ENCODE measurements around the gene CTSD. TPM values are rescaled to one million over a fixed set of nuclear protein-coding genes. Genes with fewer than 3 reads are reported as not detected.
A peak's percentile ranks its signal among the peaks of the same experiment; 100 is the strongest.

CTSD gene
- total and polyA plus RNA-seq, 2 experiments from 2014 or later: 67.1 to 251 TPM

GRCh38 chr11:1706634-1707400 lies 56.9 kb downstream of the CTSD start:
- Histone ChIP-seq H3K79me2 (replicated peaks; ENCODE audit: insufficient read depth) (no peaks in the 10 kb centered on the region), H3K36me3 (ENCODE audit: insufficient read depth) (no peaks in the 10 kb centered on the region), H3K27me3 (ENCODE audit: insufficient read depth) (no peaks in the 10 kb centered on the region), H4K20me1 (replicated peaks; ENCODE audit: insufficient read depth) (no peaks in the 10 kb centered on the region), H3K4me1 (ENCODE audit: insufficient read depth) (no peaks in the 10 kb centered on the region), H2AFZ (no peak overlapping the region), H3F3A (replicated peaks; ENCODE audit: low read depth) (no peaks in the 10 kb centered on the region), H3K27ac (ENCODE audit: low read depth) (no peak overlapping the region), H3K9me2 (ENCODE audit: insufficient read depth) (no peaks in the 10 kb centered on the region), H3K4me2 (no peak overlapping the region), H3K4me3 (no peak overlapping the region)
- Mint-ChIP-seq H3K36me3 (ENCODE audit: low read depth) (peaks cover 3% of the 10 kb centered on the region; the same call in 1 of the 3 replicates), H3K9me3 (peaks cover 24% of the 10 kb centered on the region), H3K4me1 (no peaks in the 10 kb centered on the region), H3K27me3 (ENCODE audit: insufficient read depth, low read depth, poor library complexity) (peaks cover 6% of the 10 kb centered on the region), H3K4me3 (no peak overlapping the region), H3K27ac (no peak overlapping the region)
- DNase-seq (ENCODE audit: low spot score) (no peak), ATAC-seq (no peak)
- no peak for TF ChIP-seq EZH2phosphoT487 (IDR thresholded peaks at IDR 0.05; ENCODE audit: unreplicated experiment)
- TF ChIP-seq, protein P1, sequence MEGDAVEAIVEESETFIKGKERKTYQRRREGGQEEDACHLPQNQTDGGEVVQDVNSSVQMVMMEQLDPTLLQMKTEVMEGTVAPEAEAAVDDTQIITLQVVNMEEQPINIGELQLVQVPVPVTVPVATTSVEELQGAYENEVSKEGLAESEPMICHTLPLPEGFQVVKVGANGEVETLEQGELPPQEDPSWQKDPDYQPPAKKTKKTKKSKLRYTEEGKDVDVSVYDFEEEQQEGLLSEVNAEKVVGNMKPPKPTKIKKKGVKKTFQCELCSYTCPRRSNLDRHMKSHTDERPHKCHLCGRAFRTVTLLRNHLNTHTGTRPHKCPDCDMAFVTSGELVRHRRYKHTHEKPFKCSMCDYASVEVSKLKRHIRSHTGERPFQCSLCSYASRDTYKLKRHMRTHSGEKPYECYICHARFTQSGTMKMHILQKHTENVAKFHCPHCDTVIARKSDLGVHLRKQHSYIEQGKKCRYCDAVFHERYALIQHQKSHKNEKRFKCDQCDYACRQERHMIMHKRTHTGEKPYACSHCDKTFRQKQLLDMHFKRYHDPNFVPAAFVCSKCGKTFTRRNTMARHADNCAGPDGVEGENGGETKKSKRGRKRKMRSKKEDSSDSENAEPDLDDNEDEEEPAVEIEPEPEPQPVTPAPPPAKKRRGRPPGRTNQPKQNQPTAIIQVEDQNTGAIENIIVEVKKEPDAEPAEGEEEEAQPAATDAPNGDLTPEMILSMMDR (conservative IDR thresholded peaks at IDR 0.05; ENCODE audit: low read depth in 2 of 2): peak; percentile 10 to 43; a peak in 2 of 4 replicates

DNA sequence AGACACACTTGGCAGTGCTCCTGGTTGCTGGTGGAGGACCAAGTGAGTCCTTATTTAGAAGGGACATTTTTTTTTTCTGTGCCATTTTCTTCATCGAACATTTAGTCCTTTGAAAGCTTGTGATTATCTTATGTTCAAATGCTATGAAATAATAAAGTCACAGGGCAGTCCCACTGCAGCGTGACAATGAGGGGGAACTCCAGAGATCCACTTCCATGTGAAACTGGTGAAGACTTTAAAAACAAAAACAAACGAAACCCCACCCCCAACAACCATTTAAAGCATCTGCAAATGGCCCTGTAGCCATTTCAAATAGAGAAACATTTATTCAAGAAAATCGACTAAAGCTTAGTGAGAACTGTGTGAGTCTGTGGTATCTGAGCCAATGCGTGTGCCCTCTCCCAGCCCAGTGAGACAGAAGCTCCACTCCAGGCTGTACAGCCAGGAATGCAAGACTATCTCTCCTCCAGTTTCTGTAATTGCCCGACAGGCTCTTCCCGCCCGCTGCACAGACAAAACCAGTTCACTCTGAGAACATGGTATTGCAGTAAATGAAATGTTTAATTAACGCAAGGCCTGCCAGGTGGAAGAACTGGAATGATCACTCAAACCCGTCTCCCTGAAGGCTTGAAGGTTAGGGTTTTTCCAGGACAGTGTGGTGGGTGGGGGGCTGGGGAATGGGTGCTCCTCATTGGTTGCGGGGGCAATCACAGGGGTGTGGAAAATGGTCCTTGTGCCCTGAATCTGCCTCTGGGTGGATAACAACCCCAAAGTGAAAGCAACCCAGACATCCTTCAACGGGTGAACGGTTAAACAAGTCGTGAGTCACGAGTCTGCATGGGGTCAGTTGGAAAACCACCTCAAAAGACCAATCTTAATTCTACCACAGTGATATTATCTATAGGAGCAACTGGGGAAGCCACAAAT lies 58.3 kb downstream of the CTSD start:
- Histone ChIP-seq H3F3A (replicated peaks; ENCODE audit: low read depth) (no peaks in the 10 kb centered on the region), H2AFZ (no peak overlapping the region), H4K20me1 (replicated peaks; ENCODE audit: insufficient read depth) (no peaks in the 10 kb centered on the region), H3K27me3 (ENCODE audit: insufficient read depth) (no peaks in the 10 kb centered on the region), H3K4me1 (ENCODE audit: insufficient read depth) (no peaks in the 10 kb centered on the region), H3K9me2 (ENCODE audit: insufficient read depth) (no peaks in the 10 kb centered on the region), H3K4me2 (no peak overlapping the region), H3K4me3 (no peak overlapping the region), H3K79me2 (replicated peaks; ENCODE audit: insufficient read depth) (no peaks in the 10 kb centered on the region), H3K27ac (ENCODE audit: low read depth) (no peak overlapping the region), H3K36me3 (ENCODE audit: insufficient read depth) (no peaks in the 10 kb centered on the region)
- Mint-ChIP-seq H3K27me3 (ENCODE audit: insufficient read depth, low read depth, poor library complexity) (peaks cover 6% of the 10 kb centered on the region), H3K4me3 (no peak overlapping the region), H3K9me3 (peaks cover 24% of the 10 kb centered on the region), H3K27ac (no peak overlapping the region), H3K4me1 (no peaks in the 10 kb centered on the region), H3K36me3 (ENCODE audit: low read depth) (peaks cover 3% of the 10 kb centered on the region; the same call in 1 of the 3 replicates)
- DNase-seq (ENCODE audit: low spot score) (no peak), ATAC-seq (no peak)
- TF ChIP-seq ZNF331 (CRISPR knock-in tag; IDR thresholded peaks at IDR 0.05; ENCODE audit: low read depth) (no peak), JUNB (IDR thresholded peaks at IDR 0.05; ENCODE audit: unreplicated experiment) (no peak), ETS1 (IDR thresholded peaks at IDR 0.05) (no peak), POLR2AphosphoS5 (IDR thresholded peaks at IDR 0.05; ENCODE audit: low read depth) (no peak), EZH2phosphoT487 (IDR thresholded peaks at IDR 0.05; ENCODE audit: unreplicated experiment) (no peak), EZH2 (IDR thresholded peaks at IDR 0.05; ENCODE audit: low read depth, unreplicated experiment) (no peak), STAT1 (IDR thresholded peaks at IDR 0.05; ENCODE audit: unreplicated experiment) (no peak), ZNF114 (CRISPR knock-in tag; IDR thresholded peaks at IDR 0.05) (no peak), CREB1 (CRISPR knock-in tag; IDR thresholded peaks at IDR 0.05; ENCODE audit: low read depth) (no peak), NANOG (IDR thresholded peaks at IDR 0.05; ENCODE audit: borderline replicate concordance) (no peak)
- TF ChIP-seq, protein P2, sequence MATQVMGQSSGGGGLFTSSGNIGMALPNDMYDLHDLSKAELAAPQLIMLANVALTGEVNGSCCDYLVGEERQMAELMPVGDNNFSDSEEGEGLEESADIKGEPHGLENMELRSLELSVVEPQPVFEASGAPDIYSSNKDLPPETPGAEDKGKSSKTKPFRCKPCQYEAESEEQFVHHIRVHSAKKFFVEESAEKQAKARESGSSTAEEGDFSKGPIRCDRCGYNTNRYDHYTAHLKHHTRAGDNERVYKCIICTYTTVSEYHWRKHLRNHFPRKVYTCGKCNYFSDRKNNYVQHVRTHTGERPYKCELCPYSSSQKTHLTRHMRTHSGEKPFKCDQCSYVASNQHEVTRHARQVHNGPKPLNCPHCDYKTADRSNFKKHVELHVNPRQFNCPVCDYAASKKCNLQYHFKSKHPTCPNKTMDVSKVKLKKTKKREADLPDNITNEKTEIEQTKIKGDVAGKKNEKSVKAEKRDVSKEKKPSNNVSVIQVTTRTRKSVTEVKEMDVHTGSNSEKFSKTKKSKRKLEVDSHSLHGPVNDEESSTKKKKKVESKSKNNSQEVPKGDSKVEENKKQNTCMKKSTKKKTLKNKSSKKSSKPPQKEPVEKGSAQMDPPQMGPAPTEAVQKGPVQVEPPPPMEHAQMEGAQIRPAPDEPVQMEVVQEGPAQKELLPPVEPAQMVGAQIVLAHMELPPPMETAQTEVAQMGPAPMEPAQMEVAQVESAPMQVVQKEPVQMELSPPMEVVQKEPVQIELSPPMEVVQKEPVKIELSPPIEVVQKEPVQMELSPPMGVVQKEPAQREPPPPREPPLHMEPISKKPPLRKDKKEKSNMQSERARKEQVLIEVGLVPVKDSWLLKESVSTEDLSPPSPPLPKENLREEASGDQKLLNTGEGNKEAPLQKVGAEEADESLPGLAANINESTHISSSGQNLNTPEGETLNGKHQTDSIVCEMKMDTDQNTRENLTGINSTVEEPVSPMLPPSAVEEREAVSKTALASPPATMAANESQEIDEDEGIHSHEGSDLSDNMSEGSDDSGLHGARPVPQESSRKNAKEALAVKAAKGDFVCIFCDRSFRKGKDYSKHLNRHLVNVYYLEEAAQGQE (IDR thresholded peaks at IDR 0.05; ENCODE audit: unreplicated experiment): no peak

Measured in GM23338 (cell line).